Smooth muscle cell of the brain vasculature (primary cell): ENCODE results near the gene RUNX1.

ENCODE experiments used
- DNase-seq: peaks from one replicate; pipeline ENCODE4 v3.0.0-alpha.2; 2012; ENCODE audit warnings: low read depth, low spot score

RUNX1 gene

DNA sequence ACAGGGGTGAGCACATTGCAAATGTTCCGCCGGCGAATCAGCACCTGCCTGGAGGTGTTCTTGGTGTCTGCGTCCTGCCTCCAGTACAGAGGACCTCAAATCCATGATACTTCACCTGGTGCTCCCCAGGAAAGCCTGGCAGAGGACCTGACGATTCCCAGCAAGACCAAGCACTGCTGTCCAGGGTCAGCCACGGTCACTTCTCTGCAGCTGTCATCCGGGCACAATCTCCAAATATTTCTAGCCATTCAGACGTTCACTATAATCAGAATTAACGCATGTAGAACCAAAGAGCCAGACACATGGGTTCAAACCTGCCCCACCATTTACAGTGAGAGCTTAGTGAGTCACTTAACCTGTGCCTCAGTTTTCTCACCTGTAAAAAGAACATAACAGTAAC lies 305.8 kb downstream of the RUNX1 start:
- no peak for DNase-seq

DNA sequence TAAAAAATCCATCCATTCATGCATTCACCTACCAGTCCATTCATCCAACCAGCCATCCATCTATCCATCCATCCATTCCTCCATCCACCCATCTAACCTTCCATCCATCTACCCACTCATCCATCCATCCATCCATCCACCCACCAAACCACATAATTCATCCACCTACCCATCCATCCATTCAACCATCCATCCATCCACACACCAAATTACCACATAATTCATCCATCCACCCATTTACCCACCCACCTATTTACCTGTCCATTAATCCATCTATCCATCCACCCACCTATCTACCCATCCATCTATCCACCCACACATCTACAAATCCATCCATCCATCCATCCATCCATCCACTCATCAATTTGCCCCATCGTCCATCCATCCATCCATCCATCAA lies 308.9 kb downstream of the RUNX1 start:
- DNase-seq: no peak
